Natural killer cell (primary cell): ENCODE measurements around the gene KCNJ6. TPM values are rescaled to one million over a fixed set of nuclear protein-coding genes. Genes with fewer than 3 reads are reported as not detected.

Experiments used
- ATAC-seq, 3 donors: fragments of 150-1000 bp in 2 of 3; fragments of 200-7000 bp in 1 of 3; cut with Tn5 transposase; 1 replicate in 1 of 3; 2 replicates in 2 of 3; pipeline ENCODE4 v1.10.0; 2021; ENCODE audit warnings: mild to moderate bottlenecking in 2 of 3, moderate library complexity in 2 of 3
- DNase-seq, 2 donors: peaks; one replicate each; pipeline versions ENCODE4 v3.0.0 to v3.0.0-alpha.2; 2013 to 2021; ENCODE audit warnings: mixed read lengths in 1 of 2
- H3K27ac ChIP-seq: one replicate; pipeline ENCODE4 v1.5.1; 2013; ENCODE audit warnings: mild to moderate bottlenecking, low read length
- H3K27me3 ChIP-seq: one replicate; pipeline ENCODE4 v1.6.1; 2013; ENCODE audit warnings: low read length; ENCODE audit not compliant: control insufficient read depth, insufficient read depth
- H3K36me3 ChIP-seq: one replicate; pipeline ENCODE4 v1.6.1; 2013; ENCODE audit warnings: low read length; ENCODE audit not compliant: control insufficient read depth, insufficient read depth
- H3K4me1 ChIP-seq: one replicate; pipeline ENCODE4 v1.6.1; 2013; ENCODE audit warnings: low read length; ENCODE audit not compliant: control insufficient read depth, insufficient read depth
- H3K4me3 ChIP-seq: one replicate; pipeline ENCODE4 v1.5.1; 2013; ENCODE audit warnings: low read length
- H3K9me3 ChIP-seq: one replicate; pipeline ENCODE4 v1.6.1; 2013; ENCODE audit warnings: low read length; ENCODE audit not compliant: control insufficient read depth, insufficient read depth
- H3K27ac Mint-ChIP-seq, 2 donors: one replicate each; pipeline ENCODE4 v1.8.0; 2022; ENCODE audit warnings: mild to moderate bottlenecking in 2 of 2, mixed read lengths in 2 of 2, moderate library complexity in 1 of 2
- H3K27me3 Mint-ChIP-seq, 2 donors: one replicate each; pipeline ENCODE4 v1.8.0; 2022; ENCODE audit warnings: low read depth in 2 of 2, mixed read lengths in 2 of 2
- H3K36me3 Mint-ChIP-seq: one replicate; pipeline ENCODE4 v1.8.0; 2022; ENCODE audit warnings: mixed read lengths
- H3K4me1 Mint-ChIP-seq, 2 donors: one replicate each; pipeline ENCODE4 v1.8.0; 2022; ENCODE audit warnings: mixed read lengths in 2 of 2
- H3K4me3 Mint-ChIP-seq: one replicate; pipeline ENCODE4 v1.8.0; 2022; ENCODE audit warnings: mild to moderate bottlenecking, moderate library complexity, mixed read lengths
- H3K9me3 Mint-ChIP-seq, 2 donors: one replicate each; pipeline ENCODE4 v1.8.0; 2022; ENCODE audit warnings: mixed read lengths in 2 of 2
- WGBS: methylation state at CpG from one replicate; pipeline ENCODE4 v1.1.7; 2013; ENCODE audit warnings: missing lambda C conversion rate; ENCODE audit not compliant: insufficient coverage; 5-methylcytosine and 5-hydroxymethylcytosine counted together
- intact Hi-C: fragments of 100-400 bp; cut with micrococcal nuclease; formaldehyde crosslinking; loops from one replicate; pipeline ENCODE4 v1.14.2; 2022
- total RNA-seq, 4 donors: library from RNA; stranded (reverse); fragments of 120-200 nt in 1 of 4; gene quantifications; one replicate each; pipeline versions ENCODE4 v1.2.3 to v1.2.4, GENCODE V29; 2013 to 2022
- TF ChIP-seq, protein P1 (sequence below): fragments of 200-600 bp; IDR thresholded peaks from one replicate; pipeline ENCODE4 v1.8.0; 2022; ENCODE audit warnings: antibody characterized with exemption

KCNJ6 gene
- total RNA-seq, 3 donors from 2014 or later (not counting 1 experiment from before 2014, with no cell fraction given) = not detected

DNA sequence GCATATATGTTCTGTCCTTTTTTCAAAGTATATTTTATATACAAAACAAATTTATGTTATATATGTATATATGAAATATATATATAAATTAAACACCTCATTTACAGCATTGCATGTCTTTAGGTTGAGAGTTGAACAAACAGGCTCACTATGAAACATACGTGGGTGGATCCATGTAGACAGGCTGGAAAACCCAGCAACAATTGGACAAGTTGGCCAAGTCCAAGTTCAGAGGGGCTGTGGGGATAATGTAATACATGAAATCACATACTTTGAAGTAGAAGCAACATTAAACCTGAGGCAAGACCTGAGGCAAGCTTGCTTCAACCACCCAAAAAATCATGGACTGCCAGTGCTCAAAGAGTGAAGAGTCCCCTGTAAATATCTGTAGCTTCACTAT is 39.7 kb downstream of the KCNJ6 start:
- Histone ChIP-seq H3K36me3 (no peaks in the 10 kb centered on the region), H3K27me3 (no peaks in the 10 kb centered on the region), H3K4me1 (no peaks in the 10 kb centered on the region), H3K27ac (no peak overlapping the region), H3K9me3 (no peaks in the 10 kb centered on the region), H3K4me3 (no peak overlapping the region)
- no peak overlapping the region for H3K27ac Mint-ChIP-seq
- TF ChIP-seq, protein P1, sequence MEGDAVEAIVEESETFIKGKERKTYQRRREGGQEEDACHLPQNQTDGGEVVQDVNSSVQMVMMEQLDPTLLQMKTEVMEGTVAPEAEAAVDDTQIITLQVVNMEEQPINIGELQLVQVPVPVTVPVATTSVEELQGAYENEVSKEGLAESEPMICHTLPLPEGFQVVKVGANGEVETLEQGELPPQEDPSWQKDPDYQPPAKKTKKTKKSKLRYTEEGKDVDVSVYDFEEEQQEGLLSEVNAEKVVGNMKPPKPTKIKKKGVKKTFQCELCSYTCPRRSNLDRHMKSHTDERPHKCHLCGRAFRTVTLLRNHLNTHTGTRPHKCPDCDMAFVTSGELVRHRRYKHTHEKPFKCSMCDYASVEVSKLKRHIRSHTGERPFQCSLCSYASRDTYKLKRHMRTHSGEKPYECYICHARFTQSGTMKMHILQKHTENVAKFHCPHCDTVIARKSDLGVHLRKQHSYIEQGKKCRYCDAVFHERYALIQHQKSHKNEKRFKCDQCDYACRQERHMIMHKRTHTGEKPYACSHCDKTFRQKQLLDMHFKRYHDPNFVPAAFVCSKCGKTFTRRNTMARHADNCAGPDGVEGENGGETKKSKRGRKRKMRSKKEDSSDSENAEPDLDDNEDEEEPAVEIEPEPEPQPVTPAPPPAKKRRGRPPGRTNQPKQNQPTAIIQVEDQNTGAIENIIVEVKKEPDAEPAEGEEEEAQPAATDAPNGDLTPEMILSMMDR = no peak
- WGBS = 92% methylated on average over 1 of the region's 1 CpG
- ATAC-seq (no peak), DNase-seq (no peak)
- H3K36me3 Mint-ChIP-seq = no peaks in the 10 kb centered on the region
- intact Hi-C loops = no loop called here
- H3K4me3 Mint-ChIP-seq = no peak overlapping the region
- no peaks in the 10 kb centered on the region for H3K4me1 Mint-ChIP-seq
- H3K27me3 Mint-ChIP-seq = no peaks in the 10 kb centered on the region
- no peaks in the 10 kb centered on the region for H3K9me3 Mint-ChIP-seq

DNA sequence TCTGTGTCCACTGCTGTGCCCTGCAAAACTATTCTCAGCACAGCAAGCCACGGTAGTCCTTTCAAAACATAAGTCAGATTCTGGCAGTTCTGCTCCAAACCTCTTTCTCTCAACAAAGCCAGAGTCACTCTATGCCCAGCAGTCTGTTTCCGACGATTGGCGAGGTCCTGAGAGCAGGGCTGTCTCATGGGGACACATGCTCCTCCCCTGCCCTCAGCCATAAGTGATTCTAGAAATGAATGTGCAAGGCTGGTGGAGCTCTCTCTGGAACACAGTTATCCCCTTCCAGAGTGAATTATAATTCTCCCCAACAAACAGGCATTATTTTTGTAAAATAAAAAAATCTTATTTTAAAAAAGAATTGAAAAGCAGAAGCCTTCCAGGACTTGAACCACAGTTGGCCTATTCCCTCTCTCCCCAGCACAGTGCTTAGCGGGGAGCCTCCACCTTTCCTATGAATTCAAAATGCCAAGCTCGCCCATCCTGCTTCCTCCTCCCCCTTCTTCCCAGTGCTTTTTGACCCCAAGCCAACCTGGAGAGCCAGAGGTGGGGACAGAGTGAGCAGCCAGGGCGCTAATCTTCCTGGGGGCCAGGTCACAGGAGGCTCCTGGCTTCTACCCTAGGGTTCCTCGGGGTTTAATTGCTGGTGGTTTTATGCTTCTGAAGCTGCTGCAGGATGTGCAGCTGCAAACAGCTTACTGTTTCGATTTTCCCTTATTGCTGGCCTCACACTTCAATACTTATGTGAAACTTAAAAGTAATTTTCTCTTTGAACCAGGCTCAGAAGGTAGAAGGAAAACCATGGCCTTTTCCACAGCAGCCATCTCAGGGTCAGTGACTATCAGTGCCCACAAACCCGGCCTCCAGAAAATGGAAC is 41.1 kb downstream of the KCNJ6 start:
- 63% methylated on average over 9 of the region's 10 CpGs for WGBS
- no peak for DNase-seq

DNA sequence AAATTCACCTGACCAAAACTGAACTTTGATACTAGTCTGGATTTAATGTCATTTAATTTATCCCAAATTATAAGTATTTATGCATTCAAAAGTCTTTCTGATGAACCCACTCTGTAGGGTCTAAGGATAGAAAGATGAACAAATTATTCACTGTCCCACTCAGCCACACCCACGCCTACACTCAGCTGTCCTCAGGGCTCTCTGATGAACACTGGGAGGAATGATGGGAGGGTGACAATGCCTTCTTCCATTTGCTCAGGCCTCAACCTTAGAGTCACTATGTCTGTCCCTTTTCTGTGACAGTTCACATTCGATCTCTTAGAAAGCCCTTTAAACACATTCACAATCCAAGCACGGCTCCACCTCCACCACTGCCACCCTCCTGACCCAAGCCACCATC is 41.8 kb downstream of the KCNJ6 start:
- H3K4me3 ChIP-seq = no peak overlapping the region
- no peaks in the 10 kb centered on the region for H3K27me3 Mint-ChIP-seq
- H3K4me3 Mint-ChIP-seq = no peak overlapping the region
- no peaks in the 10 kb centered on the region for H3K4me1 Mint-ChIP-seq
- H3K27me3 ChIP-seq = no peaks in the 10 kb centered on the region
- H3K4me1 ChIP-seq = no peaks in the 10 kb centered on the region
- H3K9me3 Mint-ChIP-seq = no peaks in the 10 kb centered on the region
- H3K27ac Mint-ChIP-seq = no peak overlapping the region
- H3K9me3 ChIP-seq = no peaks in the 10 kb centered on the region
- 54% methylated on average over 2 of the region's 3 CpGs for WGBS
- TF ChIP-seq, protein P1 = no peak
- ATAC-seq = no peak
- H3K36me3 ChIP-seq = no peaks in the 10 kb centered on the region
- DNase-seq = no peak
- intact Hi-C loops = no loop called here
- no peaks in the 10 kb centered on the region for H3K36me3 Mint-ChIP-seq
- H3K27ac ChIP-seq = no peak overlapping the region

More for the DNA sequence above, 41.1 kb downstream of the KCNJ6 start:
- intact Hi-C loops = no loop called here
- Mint-ChIP-seq H3K9me3 (no peaks in the 10 kb centered on the region), H3K36me3 (no peaks in the 10 kb centered on the region), H3K4me1 (no peaks in the 10 kb centered on the region), H3K27ac (no peak overlapping the region), H3K27me3 (no peaks in the 10 kb centered on the region), H3K4me3 (no peak overlapping the region)
- no peak for ATAC-seq
- Histone ChIP-seq H3K36me3 (no peaks in the 10 kb centered on the region), H3K27me3 (no peaks in the 10 kb centered on the region), H3K4me3 (no peak overlapping the region), H3K27ac (no peak overlapping the region), H3K9me3 (no peaks in the 10 kb centered on the region), H3K4me1 (no peaks in the 10 kb centered on the region)
- TF ChIP-seq, protein P1 = no peak
